HG02642 (cell line): ENCODE results near the gene OBSL1.

Experiments
- ATAC-seq: cut with Tn5 transposase; IDR thresholded peaks from one replicate; pipeline ENCODE4 v1.9.1; 2021; ENCODE audit warnings: mild to moderate bottlenecking; ENCODE audit not compliant: unreplicated experiment, poor library complexity

OBSL1 gene

GRCh38 chr2:219571311-219572236 lies at the start of gene OBSL1:
Gene OBSL1 (minus strand): TSS chr2:219571539. CDS start chr2:219571232, 307 bp downstream.
- no peak for ATAC-seq

- no peak for ATAC-seq
Measured at GRCh38 chr2:219620546-219620945, 49.2 kb upstream of the OBSL1 start.

GRCh38 chr2:219619235-219619634 lies 47.9 kb upstream of the OBSL1 start:
- ATAC-seq: no peak

GRCh38 chr2:219618733-219619122 lies 47.4 kb upstream of the OBSL1 start:
- ATAC-seq: no peak

GRCh38 chr2:219616550-219616949 lies 45.2 kb upstream of the OBSL1 start:
- ATAC-seq: no peak

- ATAC-seq: no peak
Measured at GRCh38 chr2:219615894-219616293, 44.6 kb upstream of the OBSL1 start.

- ATAC-seq: no peak
Measured at GRCh38 chr2:219615036-219615435, 43.7 kb upstream of the OBSL1 start.

- no peak for ATAC-seq
Measured at GRCh38 chr2:219614076-219614860, 42.9 kb upstream of the OBSL1 start.

GRCh38 chr2:219613461-219614070 lies 42.2 kb upstream of the OBSL1 start:
- ATAC-seq: no peak

GRCh38 chr2:219612577-219613286 lies 41.4 kb upstream of the OBSL1 start:
- no peak for ATAC-seq

- no peak for ATAC-seq
Measured at GRCh38 chr2:219611866-219612576, 40.7 kb upstream of the OBSL1 start.

- ATAC-seq: no peak
Measured at GRCh38 chr2:219611306-219611705, 40.0 kb upstream of the OBSL1 start.

GRCh38 chr2:219609149-219609750 lies 37.9 kb upstream of the OBSL1 start:
- ATAC-seq: no peak

- ATAC-seq: no peak
Measured at GRCh38 chr2:219608399-219608964, 37.1 kb upstream of the OBSL1 start.

GRCh38 chr2:219607931-219608330 lies 36.6 kb upstream of the OBSL1 start:
- no peak for ATAC-seq

- no peak for ATAC-seq
Measured at GRCh38 chr2:219605607-219605954, 34.2 kb upstream of the OBSL1 start.

GRCh38 chr2:219603771-219604170 lies 32.4 kb upstream of the OBSL1 start:
- ATAC-seq: no peak

GRCh38 chr2:219598308-219599078 lies 27.2 kb upstream of the OBSL1 start:
- ATAC-seq: no peak
